Endothelial cell of umbilical vein (primary cell): ENCODE measurements around the gene SLC12A8. TPM values are rescaled to one million over a fixed set of nuclear protein-coding genes. Genes with fewer than 3 reads are reported as not detected.

Experiments used
- BruUV-seq: library from RNA; stranded (reverse); fragments of 400-500 nt; replicated peaks from 2 replicates; lab custom pipeline; 2021; lab: Mats Ljungman, UMichigan
- CTCF ChIA-PET: fragments of 300-600, 350-600 bp; sonication (Branson Sonifier 250); formaldehyde crosslinking; loops from one replicate; lab custom pipeline; 2021; ENCODE audit warnings: antibody characterized with exemption, inconsistent platforms; lab: Charles Lee
- POLR2A ChIA-PET: fragments of 300-600, 350-600 bp; sonication (Branson Sonifier 250); formaldehyde crosslinking; loops from one replicate; lab custom pipeline; 2021; ENCODE audit warnings: antibody characterized with exemption, inconsistent platforms; lab: Charles Lee
- DNase-seq: peaks from one replicate; pipeline ENCODE4 v3.0.0-alpha.2; 2011; ENCODE audit warnings: low read depth, low spot score
- FAIRE-seq: peaks from 2 replicates; lab custom pipeline; 2011; peaks lifted over from hg19 to GRCh38; lab: Jason Lieb, UNC
- H2AFZ ChIP-seq: 2 replicates; pipeline ENCODE4 v1.6.0; 2012; ENCODE audit warnings: low read depth, low read length, control low read depth, inconsistent platforms
- H3K27ac ChIP-seq: 2 replicates; pipeline ENCODE4 v1.5.1; 2011; ENCODE audit warnings: low read depth, mild to moderate bottlenecking, control low read depth, low read length, moderate library complexity; ENCODE audit not compliant: insufficient read depth
- H3K27me3 ChIP-seq, 2 experiments: 2 replicates each; pipeline versions ENCODE4 v1.6.0 to v1.6.1; 2011; ENCODE audit warnings: low read length in 2 of 2, mixed read lengths in 1 of 2; ENCODE audit not compliant: control insufficient read depth in 2 of 2, insufficient read depth in 2 of 2
- H3K36me3 ChIP-seq, 2 experiments: 2 replicates in 1 of 2; 3 replicates in 1 of 2; pipeline ENCODE4 v1.5.1; 2011; ENCODE audit warnings: low read length in 2 of 2, mild to moderate bottlenecking in 1 of 2, moderate library complexity in 1 of 2; ENCODE audit not compliant: control insufficient read depth in 2 of 2, insufficient read depth in 2 of 2; ENCODE audit errors: extremely low read depth in 1 of 2
- H3K4me1 ChIP-seq: 3 replicates; pipeline ENCODE4 v1.5.1; 2011; ENCODE audit warnings: mild to moderate bottlenecking, low read length; ENCODE audit not compliant: control insufficient read depth, insufficient read depth; ENCODE audit errors: extremely low read depth
- H3K4me2 ChIP-seq: 2 replicates; pipeline ENCODE4 v1.6.1; 2011; ENCODE audit warnings: low read length, control low read depth, mixed read lengths; ENCODE audit not compliant: insufficient read depth
- H3K4me3 ChIP-seq, 3 experiments: fragments of 200-600 bp in 1 of 3; sonication (generic), shearing (Covaris generic) in 1 of 3; replicated peaks in 1 of 3; 2 replicates each; pipeline ENCODE4 v1.5.1; 2011 to 2016; ENCODE audit warnings: control low read depth in 3 of 3, low read length in 3 of 3, mild to moderate bottlenecking in 2 of 3, inconsistent platforms in 1 of 3, low read depth in 1 of 3, moderate library complexity in 1 of 3; ENCODE audit not compliant: insufficient read depth in 1 of 3
- H3K79me2 ChIP-seq: 2 replicates; pipeline ENCODE4 v1.6.0; 2012; ENCODE audit warnings: low read length, inconsistent platforms; ENCODE audit not compliant: control insufficient read depth, insufficient read depth
- H3K9ac ChIP-seq: replicated peaks from 2 replicates; pipeline ENCODE3; 2011; ENCODE audit warnings: low read length, control low read depth; ENCODE audit not compliant: insufficient read depth; ENCODE audit errors: extremely low read depth
- H3K9me1 ChIP-seq: replicated peaks from 3 replicates; pipeline ENCODE4 v1.6.0; 2011; ENCODE audit warnings: mild to moderate bottlenecking, low read length; ENCODE audit not compliant: control insufficient read depth, insufficient read depth; ENCODE audit errors: extremely low read depth
- H3K9me3 ChIP-seq: replicated peaks from 2 replicates; pipeline ENCODE4 v1.5.1; 2012; ENCODE audit warnings: low read length, inconsistent platforms; ENCODE audit not compliant: control insufficient read depth, insufficient read depth
- H4K20me1 ChIP-seq: replicated peaks from 2 replicates; pipeline ENCODE3; 2011; ENCODE audit warnings: mild to moderate bottlenecking, low read length; ENCODE audit not compliant: control insufficient read depth, insufficient read depth; ENCODE audit errors: extremely low read depth
- CTCF ChIP-seq, 2 donors: IDR thresholded peaks; 1 replicate in 1 of 2; 2 replicates in 1 of 2; pipeline ENCODE4 v1.5.1; 2011; ENCODE audit warnings: low read length in 2 of 2, mild to moderate bottlenecking in 2 of 2, moderate library complexity in 2 of 2, control low read depth in 1 of 2, inconsistent platforms in 1 of 2, low read depth in 1 of 2; ENCODE audit not compliant: insufficient read depth in 1 of 2; ENCODE audit errors: extremely low read depth in 1 of 2
- EZH2 ChIP-seq: IDR thresholded peaks from 2 replicates; pipeline ENCODE4 v1.6.1; 2012; ENCODE audit warnings: borderline replicate concordance, low read depth, mild to moderate bottlenecking, moderate library complexity, low read length, inconsistent platforms; ENCODE audit not compliant: severe bottlenecking
- GATA2 ChIP-seq: IDR thresholded peaks from 2 replicates; pipeline ENCODE4 v1.7.0; 2011; ENCODE audit warnings: low read depth, mild to moderate bottlenecking, moderate library complexity, mixed read lengths, low read length; ENCODE audit not compliant: insufficient read length, insufficient read depth
- JUN ChIP-seq: IDR thresholded peaks from 2 replicates; pipeline ENCODE4 v1.6.1; 2011; ENCODE audit warnings: borderline replicate concordance, low read depth; ENCODE audit not compliant: insufficient read length, insufficient read depth
- MAX ChIP-seq: IDR thresholded peaks from 2 replicates; pipeline ENCODE4 v1.6.1; 2011; ENCODE audit not compliant: insufficient read depth, insufficient read length
- MYC ChIP-seq: IDR thresholded peaks from one replicate; pipeline ENCODE4 v1.6.1; 2011; ENCODE audit warnings: mild to moderate bottlenecking, low read depth, low read length
- POLR2AphosphoS5 ChIP-seq: IDR thresholded peaks from 2 replicates; pipeline ENCODE4 v1.6.1; 2012; ENCODE audit warnings: low read depth, mild to moderate bottlenecking, control low read depth, low read length, moderate library complexity; ENCODE audit not compliant: insufficient read depth
- dilution Hi-C: fragments of 300-500 bp; cut with MboI; formaldehyde crosslinking; loops from one replicate; pipeline ENCODE4 v1.15.0; 2019; ENCODE audit warnings: low sequenced_read_pairs; ENCODE audit not compliant: extremely low pct_ligation_motif_present
- intact Hi-C: fragments of 100-400 bp; cut with micrococcal nuclease; formaldehyde crosslinking; loops from one replicate; pipeline ENCODE4 v1.10.0; 2022
- polyA plus RNA-seq, 4 experiments: library from polyadenylated mRNA; depleted of rRNA in 3 of 4; stranded (reverse) in 3 of 4; unstranded in 1 of 4; fragments of >200 nt; gene quantifications; 2 replicates each; pipeline versions ENCODE4 v1.2.1 to v1.2.3, GENCODE V29; 2011 to 2012; ENCODE audit warnings: missing spikeins in 1 of 4
- total RNA-seq: library from RNA; stranded (reverse); gene quantifications from 2 replicates; pipeline ENCODE4 v1.2.3, GENCODE V29; 2021

Gene SLC12A8
- total and polyA plus RNA-seq, 2 donors (not counting 3 experiments of a cell fraction or from before 2014, with no cell fraction given), result 0.86 to 0.90 TPM

- H3K79me2 ChIP-seq, result no peaks in the 10 kb centered on the region
- H2AFZ ChIP-seq, result no peak overlapping the region
- no peaks in the 10 kb centered on the region for H3K9me1 ChIP-seq
- H3K27ac ChIP-seq, result no peak overlapping the region
- no peak for TF ChIP-seq MAX
- ChIA-PET POLR2A (no interaction called here), CTCF (no interaction called here)
- BruUV-seq, result no TSS peak
- H3K9ac ChIP-seq, result no peak overlapping the region
- H3K4me1 ChIP-seq, result peaks cover 19% of the 10 kb centered on the region
- H4K20me1 ChIP-seq, result no peaks in the 10 kb centered on the region
- no peak overlapping the region for H3K4me2 ChIP-seq
- H3K27me3 ChIP-seq, result no peaks in the 10 kb centered on the region
- dilution Hi-C loops, result no loop called here
- no peaks in the 10 kb centered on the region for H3K9me3 ChIP-seq
- intact Hi-C loops, result no loop called here
- DNase-seq (no peak), FAIRE-seq (no peak)
- H3K4me3 ChIP-seq, result no peak overlapping the region
- peaks cover 6 to 7% of the 10 kb centered on the region in 2 experiments for H3K36me3 ChIP-seq
Measured at GRCh38 chr3:125229168-125229567, 16.6 kb upstream of the SLC12A8 start.

DNA sequence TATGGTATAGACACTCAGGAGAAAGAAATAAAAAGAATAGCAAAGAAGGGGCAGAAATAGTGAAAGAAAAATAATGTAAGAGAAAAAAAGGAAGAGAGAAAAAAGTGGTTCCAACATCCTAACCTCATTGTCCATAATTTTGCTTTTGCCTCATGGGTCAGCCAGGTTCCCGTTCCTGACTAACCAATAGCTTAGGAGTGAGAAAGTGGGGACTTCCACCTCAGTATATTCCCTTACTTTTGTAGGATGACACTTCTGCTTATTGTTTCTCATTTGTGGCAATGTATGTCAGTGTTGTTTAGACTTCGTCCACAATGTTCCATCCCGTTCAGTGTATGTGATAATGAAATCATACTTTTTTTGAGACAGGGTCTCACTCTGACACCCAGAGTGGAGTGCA, 9.3 kb upstream of the SLC12A8 start:
- Histone ChIP-seq H3K9ac (no peak overlapping the region), H3K4me3 (no peak overlapping the region), H3K36me3 (no peaks in the 10 kb centered on the region), H3K4me1 (no peaks in the 10 kb centered on the region), H3K79me2 (no peaks in the 10 kb centered on the region), H3K27ac (no peak overlapping the region), H3K9me3 (no peaks in the 10 kb centered on the region), H4K20me1 (no peaks in the 10 kb centered on the region), H3K27me3 (no peaks in the 10 kb centered on the region), H2AFZ (no peak overlapping the region), H3K4me2 (no peak overlapping the region), H3K9me1 (no peaks in the 10 kb centered on the region)
- CTCF ChIA-PET, result no interaction called here
- POLR2A ChIA-PET, result interaction anchor here (0.6 kb wide), 1 partner anchor 21 kb away, joined by 3 read pairs; no protein-coding TSS in a partner anchor
- FAIRE-seq (no peak), DNase-seq (no peak)
- intact Hi-C loops, result no loop called here
- dilution Hi-C loops, result no loop called here
- BruUV-seq, result no TSS peak
- no peak for TF ChIP-seq MAX
- no peak for TF ChIP-seq MYC
- TF ChIP-seq JUN, result no peak
- TF ChIP-seq EZH2, result no peak
- no peak for TF ChIP-seq POLR2AphosphoS5
- TF ChIP-seq CTCF (IDR thresholded peaks at IDR 0.05; ENCODE audit: extremely low read depth in 1 of 2, insufficient read depth in 1 of 2, low read depth in 1 of 2, low read length in 2 of 2), result no peak
- TF ChIP-seq GATA2, result no peak
